ENCODE data around the gene ST6GALNAC4.
A peak's percentile ranks its signal among the peaks of the same experiment; 100 is the strongest.

ST6GALNAC4 gene

DNA sequence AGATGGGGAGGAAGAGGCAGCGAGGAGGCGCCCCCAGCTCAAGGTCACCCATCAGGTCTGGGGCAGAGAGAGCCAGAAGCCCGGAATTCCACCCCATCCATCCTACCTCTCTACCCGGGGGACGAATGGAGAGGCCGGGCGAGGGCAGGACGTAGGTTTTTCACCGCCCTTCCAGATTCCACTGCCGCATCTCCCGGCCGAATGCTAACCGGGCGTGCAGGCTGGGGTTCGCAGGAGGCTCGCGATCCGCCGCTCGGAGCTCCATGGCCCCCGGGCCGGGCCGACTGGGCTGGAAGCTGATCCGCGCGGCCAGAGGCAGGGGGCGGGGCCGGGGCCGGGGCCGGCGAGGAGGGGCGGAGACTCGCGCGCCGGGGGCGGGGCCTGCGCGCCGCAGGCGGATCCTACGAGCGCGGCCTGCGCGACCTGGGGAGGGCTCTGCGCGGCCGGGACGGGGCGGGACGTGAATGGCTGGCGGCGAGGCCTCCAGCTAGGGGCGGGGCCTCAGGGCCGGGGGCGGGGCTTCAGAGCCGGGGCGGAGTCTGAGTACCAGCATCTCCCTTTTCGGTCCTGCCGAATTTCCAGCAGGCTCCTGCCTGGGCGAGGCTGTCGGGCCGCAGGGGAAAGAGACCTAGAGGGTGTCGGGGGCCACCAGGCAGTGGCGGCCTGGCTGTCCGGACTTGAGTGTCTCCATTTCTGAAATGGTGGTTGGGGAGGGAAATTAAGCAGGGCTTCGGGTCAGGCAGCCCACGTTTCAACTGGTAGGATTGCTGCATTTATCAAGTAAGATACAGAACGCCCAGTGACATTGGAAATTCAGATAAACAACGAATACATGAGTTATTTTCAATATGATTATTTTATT is at the start of gene ST6GALNAC4:
TSS of gene ST6GALNAC4 (minus strand) at position 322 of the 862 bp plus-strand sequence. CDS start 622 bp downstream, outside the sequence.
- peak; percentile 87 for DNase-seq

GRCh38 chr9:127965953-127966352 is 49.1 kb upstream of the ST6GALNAC4 start:
- DNase-seq, result no peak

- no peak for DNase-seq
Observed at GRCh38 chr9:127963359-127964064, 46.7 kb upstream of the ST6GALNAC4 start.

GRCh38 chr9:127963041-127963358 is 46.2 kb upstream of the ST6GALNAC4 start:
- DNase-seq, result no peak

DNA sequence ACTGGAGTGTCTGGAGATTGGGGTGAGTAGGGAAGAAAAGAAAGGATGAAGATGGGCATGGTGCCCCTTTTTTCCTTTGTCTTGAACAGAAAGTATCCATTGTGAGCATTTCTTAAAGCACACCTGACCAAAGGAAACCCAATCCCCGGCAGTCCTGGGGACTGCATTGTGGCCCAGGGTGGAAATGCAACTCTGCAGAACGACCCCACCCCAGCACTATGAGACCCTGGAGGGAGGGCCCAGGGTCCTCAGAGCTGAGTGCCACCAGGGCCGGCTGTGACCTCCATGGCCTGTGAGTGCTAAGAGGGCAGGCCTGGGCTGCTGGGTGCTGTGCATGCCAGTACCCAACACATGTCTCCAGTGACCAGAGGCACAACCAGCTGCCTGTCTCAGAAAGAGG is 45.4 kb upstream of the ST6GALNAC4 start:
- no peak for DNase-seq

DNA sequence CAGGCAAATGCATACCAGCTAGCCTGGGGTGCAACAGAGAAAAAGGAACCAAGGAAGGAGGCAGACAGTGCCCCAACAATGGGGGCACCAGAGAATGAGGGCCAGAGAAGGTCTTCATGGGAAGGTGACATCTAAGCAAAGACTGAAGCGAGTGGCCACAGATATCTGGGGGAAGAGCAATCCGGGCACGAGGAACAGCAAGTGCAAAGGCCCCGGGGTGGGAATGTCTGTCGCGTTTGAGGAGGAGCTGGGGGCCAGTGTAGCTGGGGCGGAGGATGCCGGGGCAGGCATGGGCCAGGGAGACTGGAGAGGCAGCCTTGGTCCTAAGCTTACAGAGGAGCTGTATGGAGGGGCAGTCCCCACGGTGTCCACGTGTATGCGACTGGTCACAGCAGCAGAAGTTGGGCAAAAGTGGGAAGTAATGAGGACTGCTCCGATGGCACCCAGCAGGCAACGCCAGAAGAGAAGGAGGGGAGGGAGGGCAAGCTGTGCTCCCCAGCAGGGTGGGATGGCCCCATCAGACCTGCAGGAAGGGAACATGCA is 44.8 kb upstream of the ST6GALNAC4 start:
- DNase-seq, result no peak

DNA sequence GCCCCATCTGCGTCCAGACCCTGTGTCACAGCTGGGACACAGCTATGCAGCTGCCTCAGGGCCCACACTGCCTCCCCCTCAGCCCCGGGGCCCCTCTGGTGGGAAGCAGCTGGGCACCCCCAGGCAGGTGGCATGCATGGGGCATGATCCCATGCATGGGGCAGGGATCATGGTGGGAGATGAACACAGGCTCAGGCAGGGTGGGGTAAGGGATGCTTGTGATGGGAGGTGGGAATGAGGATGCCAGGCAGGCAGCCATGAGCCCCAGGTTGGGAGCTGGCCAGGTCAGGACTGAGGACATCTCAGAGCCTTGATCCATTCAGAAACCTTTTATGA is 44.3 kb upstream of the ST6GALNAC4 start:
- DNase-seq, result no peak

DNA sequence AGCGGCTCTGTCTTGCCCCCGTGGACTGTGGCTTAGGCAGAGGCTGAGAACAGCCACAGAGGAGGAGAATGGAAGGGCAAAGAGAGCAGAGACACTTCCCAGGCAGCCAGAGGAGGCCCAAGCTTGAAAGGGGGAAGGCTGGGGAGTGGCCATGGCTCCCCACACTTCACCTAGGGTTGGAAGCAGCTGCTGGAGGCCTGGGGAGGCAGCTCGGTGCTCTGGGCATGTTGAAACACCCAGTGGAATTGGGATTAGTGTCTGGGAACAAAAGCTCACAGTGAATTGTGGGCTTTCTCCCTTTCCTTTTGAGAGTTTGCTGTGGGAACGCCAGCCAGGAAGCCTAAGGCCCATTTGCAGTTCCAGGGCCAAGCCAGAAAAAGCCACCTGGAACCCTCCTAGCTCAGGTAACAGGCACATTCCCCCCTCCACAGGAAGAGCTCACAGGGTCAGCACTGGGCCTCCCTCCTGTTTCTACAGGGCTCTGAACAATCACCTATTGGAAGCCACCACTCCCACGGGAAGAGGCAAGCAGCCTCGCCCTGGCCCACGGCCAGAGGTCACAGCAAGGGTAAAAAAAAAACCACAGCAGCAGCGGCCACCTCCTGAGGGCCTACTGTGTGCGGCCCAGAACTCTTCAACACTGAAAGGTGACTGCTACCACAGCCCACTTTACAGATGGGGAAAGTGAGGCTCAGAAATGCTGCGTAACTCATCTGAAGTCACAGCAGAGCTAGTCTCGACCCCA is 43.7 kb upstream of the ST6GALNAC4 start:
- no peak for DNase-seq

DNA sequence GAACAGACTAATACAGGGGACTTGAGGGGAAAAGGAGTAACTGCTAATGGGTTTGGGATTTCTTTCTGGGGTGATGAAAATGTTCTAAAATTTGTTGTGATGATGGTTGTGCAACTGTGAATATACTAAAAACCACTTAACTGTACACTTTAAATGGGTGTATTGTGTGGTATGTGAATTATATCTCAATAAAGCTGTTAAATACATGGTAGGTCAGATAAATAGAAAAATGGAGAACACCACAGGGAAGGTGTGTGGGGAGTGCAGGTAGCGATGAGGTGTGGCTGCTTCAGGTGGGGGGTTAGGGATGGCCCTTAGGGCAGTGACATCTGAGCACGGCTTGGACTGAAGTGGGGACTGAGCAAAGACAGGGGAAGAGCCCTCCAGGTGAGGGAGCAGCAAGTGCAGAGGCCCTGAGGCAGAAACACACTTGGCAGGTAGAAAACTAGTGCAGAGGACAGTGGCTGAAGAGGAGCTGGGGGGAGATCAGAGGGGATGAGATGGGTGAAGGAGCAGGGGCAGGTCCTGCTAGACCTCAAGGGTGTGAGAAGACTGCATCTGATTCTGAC is 43.1 kb upstream of the ST6GALNAC4 start:
- DNase-seq, result no peak

GRCh38 chr9:127959398-127959797 is 42.6 kb upstream of the ST6GALNAC4 start:
- DNase-seq, result no peak

- DNase-seq, result no peak
Observed at GRCh38 chr9:127958728-127959127, 41.9 kb upstream of the ST6GALNAC4 start.

GRCh38 chr9:127955294-127956015 is 38.6 kb upstream of the ST6GALNAC4 start:
- DNase-seq, result peak; percentile 80

- DNase-seq, result no peak
Observed at GRCh38 chr9:127954831-127955293, 38.0 kb upstream of the ST6GALNAC4 start.

GRCh38 chr9:127953768-127954505 is 37.1 kb upstream of the ST6GALNAC4 start:
- DNase-seq, result no peak

GRCh38 chr9:127953154-127953553 is 36.3 kb upstream of the ST6GALNAC4 start:
- DNase-seq, result no peak

DNA sequence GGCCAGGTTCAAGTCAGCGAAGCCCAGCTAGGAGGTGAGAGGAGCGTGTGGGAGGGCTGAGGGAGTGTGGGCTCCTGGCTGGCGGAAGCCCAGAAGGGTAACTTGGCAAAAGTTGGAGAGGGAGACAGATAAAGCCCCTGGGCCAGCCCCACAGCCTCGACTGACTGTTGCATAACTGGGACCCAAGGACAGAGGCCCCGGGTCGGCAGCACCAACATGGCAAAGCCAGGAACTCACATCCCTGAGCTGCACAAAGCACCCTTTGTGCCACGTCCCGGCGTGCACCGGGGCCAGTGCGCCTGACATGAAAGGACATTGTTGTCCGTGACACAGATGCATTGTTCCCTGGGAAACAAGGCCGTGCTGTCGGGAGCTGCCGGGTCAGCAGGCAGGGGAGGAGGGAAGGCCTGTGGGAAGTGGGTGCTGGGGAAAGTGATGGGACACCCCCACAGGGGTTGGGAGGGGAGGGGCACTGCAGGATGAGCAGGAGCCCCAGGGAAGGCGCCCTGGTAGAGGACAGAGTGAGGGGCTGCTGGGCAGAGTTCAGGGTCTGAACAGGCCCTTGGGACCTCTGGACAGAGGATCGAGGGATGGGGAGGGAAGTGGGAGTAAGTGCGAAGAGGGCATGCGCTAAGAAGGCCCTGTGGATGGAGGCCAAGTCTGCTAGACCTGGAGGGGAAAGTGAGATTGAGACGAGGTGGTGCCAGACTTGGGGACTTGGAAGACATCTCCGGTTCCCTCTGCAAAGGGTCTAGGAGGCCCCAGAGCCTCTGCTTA is 33.9 kb upstream of the ST6GALNAC4 start:
- DNase-seq, result no peak

GRCh38 chr9:127949827-127950512 is 33.1 kb upstream of the ST6GALNAC4 start:
- no peak for DNase-seq

DNA sequence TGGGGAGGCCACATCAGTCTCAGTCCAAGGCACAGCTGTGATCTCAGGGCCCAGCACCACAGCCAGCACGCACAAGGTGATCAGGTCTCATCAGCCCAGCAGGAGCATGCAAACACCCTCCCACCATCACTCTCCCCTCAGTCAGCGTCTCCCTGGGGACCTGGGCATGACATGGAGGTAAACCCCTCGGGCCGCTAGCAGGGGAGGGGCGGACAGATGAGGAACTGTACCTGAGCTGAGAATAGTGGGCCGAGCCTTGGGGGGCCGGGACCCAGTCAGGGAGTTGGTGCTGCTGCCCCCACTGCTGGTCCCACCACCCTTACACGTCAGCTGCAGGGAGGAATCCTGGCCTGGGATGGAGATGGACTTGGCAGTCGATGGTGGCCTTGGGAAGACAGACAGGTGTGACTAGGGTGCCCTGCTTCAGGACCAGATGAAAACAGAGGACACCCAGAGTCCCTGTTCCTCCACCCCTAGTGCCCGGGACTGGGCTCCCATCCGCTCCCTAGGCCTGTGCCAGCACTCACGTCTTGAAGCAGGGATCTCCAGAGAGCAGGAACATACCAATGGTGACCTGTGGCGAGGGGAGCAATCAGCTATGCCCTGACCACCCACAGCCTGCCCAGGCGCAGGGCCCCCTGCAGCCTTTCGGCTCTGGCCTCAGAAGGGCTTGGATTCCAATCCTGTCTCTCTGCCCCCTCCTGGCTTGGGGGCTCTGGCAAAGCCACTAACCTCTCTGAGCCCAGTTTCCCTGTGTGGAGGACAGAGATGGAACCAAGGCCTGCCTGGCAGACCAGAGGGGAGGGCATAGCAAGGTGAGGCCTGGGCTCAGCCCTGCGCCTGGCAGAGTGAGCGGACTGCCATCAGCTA is 31.2 kb upstream of the ST6GALNAC4 start:
- no peak for DNase-seq

DNA sequence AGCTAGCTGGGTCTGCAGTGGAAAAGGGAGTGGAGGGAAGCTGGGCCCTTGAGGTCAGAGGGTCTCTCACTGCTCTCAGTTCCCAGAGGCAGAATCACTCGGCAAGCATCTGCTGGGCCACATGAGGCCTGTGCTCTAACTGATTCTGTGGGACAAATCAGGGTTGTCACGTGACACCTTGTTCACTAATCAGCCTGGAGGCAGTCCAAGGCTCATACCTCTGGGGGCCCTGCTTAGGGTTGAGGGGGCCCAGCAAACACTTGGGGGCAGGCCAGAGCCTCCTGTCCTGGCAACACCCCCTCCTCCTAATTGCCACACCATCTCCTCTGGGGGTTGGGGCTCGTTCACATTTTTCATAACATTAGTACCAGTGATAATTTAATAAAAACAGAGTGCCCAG is 29.9 kb upstream of the ST6GALNAC4 start:
- DNase-seq, result no peak

All from NCI-H1105 (cell line).